ENCODE results near the gene TMCC1.
A peak's percentile ranks its signal among the peaks of the same experiment; 100 is the strongest.
"Not testable (repeated sequence)": the region's sequence is repeated elsewhere in the genome, so short reads cannot be mapped to it uniquely, and the experiment has no call there.

Gene TMCC1

DNA sequence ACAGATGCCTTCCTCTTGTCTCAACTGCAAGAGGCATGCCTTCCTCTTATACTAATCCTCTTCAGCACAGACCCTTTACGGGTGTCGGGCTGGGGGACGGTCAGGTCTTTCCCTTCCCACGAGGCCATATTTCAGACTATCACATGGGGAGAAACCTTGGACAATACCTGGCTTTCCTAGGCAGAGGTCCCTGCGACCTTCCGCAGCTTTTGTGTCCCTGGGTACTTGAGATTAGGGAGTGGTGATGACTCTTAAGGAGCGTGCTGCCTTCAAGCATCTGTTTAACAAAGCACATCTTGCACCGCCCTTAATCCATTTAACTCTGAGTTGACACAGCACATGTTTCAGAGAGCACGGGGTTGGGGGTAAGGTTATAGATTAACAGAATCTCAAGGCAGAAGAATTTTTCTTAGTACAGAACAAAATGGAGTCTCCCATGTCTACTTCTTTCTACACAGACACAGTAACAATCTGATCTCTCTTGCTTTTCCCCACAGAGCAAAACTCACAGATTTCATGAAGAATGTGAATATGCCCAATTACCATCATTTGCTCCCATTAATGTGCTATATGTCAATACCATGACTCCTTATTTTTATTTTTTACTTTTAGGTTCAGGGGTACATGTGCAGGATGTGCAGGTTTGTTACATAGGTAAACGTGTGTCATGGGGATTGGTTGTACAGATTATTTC lies 251.8 kb downstream of the TMCC1 start:
- not testable (repeated sequence) for DNase-seq

DNA sequence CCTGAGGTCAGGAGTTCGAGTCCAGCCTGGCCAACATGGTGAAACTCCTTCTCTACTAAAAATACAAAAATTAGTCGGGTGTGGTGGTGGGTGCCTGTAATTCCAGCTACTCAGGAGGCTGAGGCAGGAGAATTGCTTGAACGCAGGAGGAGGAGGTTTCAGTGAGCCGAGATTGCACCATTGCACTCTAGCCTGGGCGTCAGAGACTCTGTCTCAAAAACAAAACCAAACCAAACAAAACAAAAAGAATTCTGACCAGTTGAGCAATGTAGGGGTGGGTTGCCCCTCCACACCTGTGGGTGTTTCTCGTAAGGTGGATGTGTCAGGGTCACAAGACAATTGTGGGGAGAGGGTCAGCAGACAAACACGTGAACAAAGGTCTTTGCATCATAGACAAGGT lies 252.5 kb downstream of the TMCC1 start:
- DNase-seq = not testable (repeated sequence)

DNA sequence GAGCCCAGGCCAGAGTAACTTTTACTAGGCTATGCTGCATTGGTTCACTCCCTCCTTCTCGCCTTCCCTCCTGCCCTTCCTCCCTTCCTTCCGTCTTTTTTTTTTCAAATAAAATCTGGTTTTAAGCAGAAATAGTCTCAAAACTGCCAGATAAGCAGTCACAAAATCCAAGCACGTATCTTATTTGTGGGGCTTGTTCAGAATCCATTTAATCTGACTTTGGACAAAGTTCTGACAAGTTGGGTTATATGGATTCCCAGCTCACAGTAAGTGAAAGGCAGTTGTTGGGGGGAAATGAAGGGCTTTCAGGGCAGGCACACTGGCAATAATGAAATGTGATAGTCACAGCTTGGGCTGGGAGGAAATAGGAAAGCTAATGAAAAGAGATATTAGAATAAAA lies 255.0 kb downstream of the TMCC1 start:
- no peak for DNase-seq

DNA sequence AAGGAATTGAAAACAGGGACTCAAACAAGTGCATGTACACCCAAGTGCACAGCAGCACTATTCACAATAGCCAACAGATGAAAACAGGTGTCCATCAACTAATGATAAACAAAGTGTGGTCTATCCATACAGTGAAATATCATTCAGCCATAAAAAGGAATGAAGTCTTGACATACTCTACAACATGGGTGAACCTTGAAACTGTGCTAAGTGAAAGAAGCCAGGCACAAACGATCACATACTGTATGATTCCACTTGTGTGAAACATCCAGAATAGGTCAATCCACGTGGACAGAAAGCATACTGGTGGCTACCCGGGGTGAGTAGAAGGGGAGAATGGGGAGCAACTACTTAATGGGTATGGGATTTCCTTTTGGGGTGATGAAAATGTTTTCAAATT lies 257.4 kb downstream of the TMCC1 start:
- no peak for DNase-seq

DNA sequence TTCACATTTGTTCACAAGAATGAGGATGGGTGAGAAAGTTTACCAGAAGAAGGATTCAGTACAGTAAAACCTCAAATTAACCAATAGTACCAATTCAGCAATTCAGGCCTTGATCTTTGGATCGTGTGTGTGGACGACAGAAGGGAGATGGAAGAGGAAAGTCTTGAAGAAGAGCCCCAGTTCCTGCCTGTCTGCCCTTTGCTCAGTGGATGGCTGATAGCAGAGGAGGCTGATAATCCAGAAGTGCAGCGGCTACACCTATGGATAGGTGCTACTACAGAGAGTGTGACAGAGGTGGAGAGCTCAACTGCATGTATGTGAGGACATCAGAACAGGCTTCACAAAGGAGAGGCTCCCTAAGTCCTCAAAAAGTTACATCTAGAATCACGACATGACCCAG lies 257.9 kb downstream of the TMCC1 start:
- DNase-seq = no peak

DNA sequence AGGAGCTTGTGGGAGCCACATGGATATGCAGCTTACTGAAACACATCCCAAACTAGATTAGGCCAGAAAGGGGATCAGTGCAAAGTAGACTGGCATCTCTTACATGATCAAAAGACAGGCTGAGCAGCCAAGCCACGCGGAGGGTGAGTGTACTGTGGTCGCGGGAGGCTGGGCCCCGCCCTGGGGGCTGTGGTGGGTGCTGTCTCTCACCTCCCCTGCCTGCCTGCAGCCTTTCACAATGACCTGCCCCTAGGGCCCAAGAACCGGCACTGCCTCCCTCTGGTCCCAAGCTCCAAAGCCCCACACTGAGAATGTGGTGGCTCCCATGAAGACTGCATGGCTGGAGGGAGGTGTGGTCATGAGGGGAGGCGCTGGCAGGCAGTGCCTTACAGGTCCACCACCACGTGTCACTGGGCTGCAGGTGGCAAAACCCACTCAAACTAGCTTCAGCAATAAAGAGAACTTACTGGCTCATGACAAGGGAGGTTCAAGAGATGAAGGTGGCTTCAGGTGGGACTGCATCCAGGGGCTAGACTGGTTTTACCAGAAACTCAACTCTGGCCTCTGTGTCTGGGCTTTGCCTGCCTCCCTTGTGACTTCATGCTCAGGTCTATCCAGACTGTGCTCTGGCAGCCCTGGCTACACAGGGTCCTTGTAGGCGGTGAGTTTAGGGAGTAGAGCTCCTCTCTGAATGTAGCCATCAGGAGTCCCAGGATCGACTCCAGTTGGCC lies 259.6 kb downstream of the TMCC1 start:
- DNase-seq = no peak

DNA sequence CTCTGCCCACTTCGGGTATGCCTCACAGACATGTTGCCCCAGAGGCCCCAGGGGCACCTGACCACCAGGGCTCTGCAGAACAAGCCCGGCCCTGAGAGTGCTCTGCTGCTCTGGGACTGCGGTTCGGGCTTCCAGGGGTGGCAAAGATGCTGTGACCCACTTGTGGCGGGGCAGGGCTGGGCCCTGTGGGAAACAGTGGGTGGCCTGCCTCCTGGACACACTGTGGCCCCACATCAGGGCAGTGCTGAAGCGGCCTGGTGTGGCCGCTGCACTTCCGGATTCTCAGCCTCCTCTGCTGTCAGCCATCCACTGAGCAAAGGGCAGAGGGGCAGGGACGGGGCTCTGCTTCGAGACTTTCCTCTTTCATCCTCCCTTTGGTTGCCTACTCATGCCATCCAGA lies 260.5 kb downstream of the TMCC1 start:
- DNase-seq = no peak

DNA sequence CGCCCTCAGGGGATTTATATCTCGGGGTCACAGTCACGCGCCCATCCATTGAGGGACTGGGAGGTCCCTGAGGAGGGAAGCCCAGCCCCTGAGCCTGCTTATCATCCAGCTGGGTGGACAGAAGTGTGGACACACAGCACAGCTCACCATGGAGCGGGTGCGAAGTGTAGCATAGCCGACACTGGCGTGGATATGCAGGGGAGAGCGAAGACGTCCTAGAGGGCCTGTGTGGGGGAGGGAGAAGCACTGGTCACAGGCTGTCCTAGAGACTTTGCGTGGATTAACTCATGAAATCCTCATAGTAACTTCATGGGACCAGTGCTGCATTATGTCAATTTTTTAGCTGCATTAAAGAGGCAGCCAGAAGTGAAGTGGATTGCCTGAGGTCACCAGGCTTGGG lies 261.0 kb downstream of the TMCC1 start:
- no peak for DNase-seq

DNA sequence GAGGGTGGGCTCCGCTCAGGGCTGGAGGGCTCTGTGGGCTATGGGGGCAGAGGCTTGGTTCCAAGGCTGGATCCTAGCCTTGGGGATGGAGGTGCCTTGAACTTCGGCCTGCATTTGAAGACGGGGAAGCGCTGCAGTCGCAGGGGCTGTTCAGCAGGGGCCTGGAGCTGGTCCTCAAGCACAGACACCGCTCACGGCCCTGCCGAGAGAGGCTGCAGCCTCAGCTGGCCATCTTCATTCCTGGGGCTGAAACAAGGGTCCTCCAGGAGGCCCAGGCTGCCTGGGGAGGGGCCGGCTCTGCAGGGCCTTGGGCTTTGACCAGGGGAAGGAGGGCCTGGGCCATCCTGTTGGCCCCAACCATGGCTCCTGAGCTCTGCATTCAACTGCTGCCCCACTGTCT lies 261.5 kb downstream of the TMCC1 start:
- no peak for DNase-seq

DNA sequence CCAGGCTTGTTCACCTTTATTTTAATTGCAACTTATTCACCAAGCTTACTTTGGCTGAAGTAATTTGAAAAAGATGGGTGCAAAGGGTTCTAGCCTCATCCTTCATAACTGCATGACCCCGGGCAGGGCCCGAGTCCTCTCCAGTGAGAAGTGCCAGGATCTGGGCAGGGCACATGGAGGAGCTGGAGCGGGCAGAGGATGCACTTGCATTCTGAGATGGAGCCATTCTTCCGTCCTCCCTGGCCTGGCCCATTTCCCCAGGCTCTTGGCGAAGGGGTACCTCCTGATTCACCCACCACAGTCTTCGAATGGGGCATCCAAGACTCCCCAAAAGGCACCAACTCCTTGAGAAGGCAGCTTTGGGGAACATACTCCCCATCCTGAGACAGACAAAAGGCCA lies 264.5 kb downstream of the TMCC1 start:
- DNase-seq = no peak

DNA sequence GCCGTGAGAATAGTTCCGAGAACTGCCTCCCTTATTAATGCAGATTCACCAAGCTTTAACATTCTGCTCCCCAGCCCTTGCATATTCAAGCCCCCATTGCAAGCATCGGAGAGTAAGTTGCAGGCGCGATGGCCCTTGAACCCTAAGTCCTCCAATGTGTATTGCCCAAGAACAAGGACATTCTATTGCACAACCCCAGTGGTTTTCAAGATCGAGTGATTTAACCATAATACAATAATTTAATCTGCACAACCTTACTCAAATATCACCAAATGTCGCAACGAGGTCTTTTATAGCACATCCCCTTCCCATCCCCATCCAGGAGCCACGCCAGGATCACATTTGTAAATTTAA lies 265.4 kb downstream of the TMCC1 start:
- no peak for DNase-seq

DNA sequence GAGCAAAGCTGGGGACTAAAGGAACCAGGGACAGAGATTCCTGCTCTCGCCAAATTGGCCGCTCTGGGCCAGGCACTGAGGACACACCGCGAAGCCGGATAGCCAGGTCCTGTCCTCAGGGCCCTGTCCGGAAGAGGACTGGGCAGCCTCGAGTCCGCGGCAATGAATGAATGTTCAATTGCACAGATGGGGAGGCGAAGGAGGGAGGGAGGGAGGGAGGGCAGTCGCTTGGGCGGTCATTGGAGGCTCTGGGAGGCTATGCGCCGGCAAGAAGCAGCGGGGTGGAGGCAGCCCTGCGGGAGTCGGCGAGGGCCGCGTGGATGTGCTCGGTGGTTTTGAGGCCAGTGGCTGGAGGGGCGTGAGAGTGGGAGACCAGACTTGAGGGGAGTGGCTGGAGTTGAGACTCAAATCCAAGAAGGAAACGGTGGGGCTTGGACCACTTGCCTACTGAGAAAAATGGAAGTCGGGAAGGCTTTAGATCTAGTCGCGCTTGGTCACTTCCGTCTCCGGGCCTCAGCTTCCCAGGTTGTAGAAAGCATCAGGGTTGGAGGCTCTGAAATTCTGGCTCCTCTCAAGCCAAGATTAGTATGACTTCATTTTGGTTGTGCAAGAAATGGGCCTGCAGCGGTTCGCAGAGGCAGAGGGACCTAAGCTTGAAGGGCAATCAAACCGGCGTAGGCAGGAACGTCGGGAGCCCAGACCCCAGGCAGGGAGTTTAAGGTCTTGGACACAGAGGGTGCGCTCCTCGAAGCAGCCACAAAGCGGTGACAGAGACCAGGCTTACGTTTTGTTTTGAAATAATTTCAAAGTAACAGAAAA lies 266.0 kb downstream of the TMCC1 start:
- DNase-seq = peak; percentile 64 to 71

DNA sequence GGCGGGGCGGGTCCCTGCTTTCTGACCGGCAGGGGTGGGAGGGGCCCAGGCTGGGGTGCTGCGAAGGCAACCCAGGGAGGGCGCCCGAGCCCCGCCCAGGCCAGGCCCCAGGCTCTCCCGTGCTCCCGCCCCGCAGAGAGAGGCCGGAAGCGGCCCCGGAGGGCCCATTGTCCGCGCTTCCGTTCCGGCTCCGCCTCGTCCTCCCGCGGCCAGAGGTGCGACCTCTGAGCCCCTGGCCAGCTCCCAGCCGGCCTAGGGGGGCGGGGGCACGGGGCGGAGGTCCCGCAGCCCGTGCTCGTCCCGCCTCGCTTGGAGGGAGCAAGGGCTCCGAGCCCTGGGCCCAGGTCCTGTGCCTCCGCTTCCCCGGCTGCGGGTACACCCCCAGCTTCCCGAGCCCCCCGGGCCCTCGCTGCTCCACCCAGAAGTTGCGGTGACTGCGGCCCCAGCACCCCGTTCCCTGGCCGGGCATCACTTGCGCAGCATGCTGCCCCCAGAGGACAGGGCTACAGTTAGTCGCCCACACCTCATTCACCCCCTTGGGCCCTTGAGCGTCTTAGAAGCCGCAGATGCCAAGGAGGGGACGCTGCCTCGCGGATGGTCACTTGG lies 266.7 kb downstream of the TMCC1 start:
- peak; percentile 87 to 90 for DNase-seq

DNA sequence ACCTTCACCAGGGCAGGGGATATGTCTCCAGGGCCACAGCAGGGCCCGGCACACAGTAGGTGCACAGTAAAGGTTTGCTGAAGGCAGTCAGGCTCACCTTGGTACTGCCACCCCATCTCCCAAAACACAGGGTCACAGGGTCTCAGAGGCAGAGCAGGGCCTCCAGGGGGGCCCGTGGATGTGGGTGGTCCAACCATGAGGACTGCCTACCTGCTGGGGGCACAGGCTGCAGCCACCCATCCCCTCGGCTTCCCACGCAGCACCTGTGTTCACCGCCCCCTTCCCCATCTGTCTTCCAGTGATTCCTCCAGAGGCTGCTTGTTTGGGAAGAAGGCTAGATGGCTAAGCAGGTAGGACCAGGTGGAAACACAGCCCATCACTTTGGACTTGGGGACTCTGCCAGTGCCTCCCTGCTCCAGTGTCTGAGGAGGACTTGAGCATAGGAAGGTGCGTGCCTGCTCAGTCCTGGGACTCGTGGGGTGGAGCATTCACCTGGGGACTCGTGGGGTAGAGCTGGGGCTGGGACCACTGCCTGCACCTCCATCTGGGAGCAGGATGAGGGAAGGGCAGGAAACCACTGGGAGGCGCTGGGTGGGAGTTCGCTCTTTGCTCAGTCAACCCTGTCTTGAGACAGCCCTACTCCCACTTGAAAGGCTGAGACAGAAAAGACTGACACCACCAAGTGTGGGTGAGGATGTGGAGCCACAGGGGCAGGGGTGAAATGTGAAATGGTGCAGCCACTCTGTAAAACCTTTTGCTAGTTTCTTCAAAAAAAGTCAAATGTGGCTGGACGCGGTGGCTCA lies 268.2 kb downstream of the TMCC1 start:
- no peak for DNase-seq

DNA sequence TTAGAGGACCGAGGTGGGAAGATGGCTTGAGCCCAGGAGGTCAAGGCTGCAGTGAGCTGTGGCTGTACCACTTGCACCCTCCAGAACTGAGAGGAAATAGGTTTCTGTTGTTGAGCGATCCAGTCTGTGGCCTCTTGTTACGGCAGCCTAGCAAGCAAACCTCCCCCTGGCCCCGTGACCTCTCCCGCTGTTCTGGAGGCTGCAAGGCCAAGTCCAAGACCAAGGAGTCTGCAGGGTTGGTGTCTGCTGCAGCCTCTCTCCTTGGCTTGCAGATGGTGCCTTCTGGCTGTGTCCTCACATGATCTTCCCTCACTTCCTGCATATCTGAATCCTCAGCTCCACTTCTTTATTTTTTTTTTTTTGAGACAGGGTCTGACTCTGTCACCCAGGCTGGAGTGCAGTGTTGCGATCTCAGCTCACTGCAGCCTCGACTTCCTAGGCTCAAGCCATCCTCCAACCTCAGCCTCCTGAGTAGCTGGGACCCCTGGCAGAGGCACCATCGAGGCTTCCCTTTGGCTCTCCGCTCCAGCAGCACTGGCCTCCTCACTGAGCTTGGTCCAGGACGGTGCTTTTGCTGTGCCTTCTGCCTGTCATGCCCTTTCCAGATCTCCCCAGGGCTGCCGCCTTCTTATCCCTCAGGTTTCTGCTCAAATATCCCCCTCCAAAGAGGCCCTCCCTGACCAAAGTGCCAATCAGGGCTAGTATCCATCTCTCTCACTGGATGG lies 269.0 kb downstream of the TMCC1 start:
- no peak for DNase-seq

DNA sequence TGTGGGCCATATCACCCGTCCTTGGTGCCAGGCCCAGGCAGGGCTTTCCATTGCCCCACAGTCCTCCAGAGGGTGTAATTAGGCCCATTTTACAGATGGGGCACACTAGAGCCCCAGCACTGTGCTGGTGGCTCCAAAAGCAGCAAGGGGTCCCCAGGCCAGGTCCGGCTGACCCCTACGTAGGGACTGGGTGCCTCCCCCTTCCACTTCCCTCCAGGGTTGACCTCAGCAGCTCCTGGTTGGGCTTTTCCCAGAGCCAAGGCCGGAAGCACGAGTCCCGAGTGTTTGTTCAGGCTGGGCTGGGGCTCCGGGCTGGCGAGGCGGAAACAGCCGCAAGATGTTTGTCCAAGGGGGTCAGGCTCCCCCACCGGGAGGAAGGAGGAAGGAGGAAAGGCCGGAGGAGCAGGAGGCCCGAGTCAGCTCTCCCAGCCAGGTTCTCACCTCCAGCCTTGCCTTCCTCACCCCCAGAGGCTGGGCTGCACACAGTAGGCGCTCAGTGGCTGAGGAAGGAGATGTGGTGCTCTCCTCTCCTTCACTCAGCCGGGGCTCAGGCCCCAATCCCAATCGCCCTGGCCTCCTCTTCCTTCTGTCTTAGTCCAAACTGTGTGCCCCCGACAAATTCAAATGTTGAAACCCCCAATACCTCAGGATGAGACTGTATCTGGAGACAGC lies 269.9 kb downstream of the TMCC1 start:
- no peak for DNase-seq

DNA sequence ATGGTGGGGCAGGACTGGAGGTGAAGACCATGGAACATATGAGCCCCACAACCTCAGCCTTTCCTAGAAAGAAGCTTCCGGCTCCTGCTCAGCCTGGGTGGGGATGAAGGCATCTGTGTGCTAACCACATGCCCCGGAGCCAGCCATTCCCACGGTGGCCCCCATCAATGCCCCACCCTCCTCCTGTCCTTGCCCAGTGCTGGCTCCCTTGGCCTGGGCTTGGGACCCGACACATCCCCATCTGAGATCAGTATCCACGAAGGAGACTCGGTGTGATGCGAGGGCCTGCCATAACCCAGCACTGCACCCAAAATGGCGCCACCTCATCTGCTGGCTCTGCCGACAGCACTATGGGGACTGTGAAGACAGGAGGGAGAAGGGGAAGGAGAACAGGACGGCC lies 270.6 kb downstream of the TMCC1 start:
- no peak for DNase-seq

DNA sequence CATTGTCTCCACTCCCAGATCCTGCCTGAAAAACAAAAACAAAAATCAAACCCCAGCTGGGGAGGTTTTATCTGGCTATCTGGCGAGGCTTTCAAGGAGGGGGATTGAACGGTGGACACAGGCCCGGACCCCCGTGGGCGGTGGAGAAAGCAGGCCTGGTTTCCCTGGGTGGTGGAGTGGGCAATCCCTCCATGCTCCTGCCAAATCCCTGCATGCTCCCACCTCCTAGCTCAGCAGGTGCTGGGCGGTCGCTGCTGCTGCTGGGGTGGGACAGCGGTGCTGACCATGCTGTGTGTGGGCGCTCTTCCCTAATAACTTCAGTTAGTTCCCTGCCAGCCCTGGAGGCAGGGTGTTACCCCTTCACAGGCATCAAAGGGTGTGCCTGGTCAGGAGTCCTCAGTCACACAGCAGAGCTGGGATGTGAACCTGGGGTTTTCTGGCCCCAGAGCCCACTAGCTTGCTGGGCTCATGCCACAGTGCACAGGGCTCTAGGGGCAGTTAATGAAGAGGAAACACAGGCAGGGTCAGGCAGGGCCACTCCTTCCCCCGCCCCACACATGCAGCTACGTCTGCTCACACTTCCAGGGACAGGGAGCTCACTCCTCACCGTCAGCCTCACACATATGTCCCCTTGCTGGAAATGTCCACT lies 271.2 kb downstream of the TMCC1 start:
- DNase-seq = no peak

DNA sequence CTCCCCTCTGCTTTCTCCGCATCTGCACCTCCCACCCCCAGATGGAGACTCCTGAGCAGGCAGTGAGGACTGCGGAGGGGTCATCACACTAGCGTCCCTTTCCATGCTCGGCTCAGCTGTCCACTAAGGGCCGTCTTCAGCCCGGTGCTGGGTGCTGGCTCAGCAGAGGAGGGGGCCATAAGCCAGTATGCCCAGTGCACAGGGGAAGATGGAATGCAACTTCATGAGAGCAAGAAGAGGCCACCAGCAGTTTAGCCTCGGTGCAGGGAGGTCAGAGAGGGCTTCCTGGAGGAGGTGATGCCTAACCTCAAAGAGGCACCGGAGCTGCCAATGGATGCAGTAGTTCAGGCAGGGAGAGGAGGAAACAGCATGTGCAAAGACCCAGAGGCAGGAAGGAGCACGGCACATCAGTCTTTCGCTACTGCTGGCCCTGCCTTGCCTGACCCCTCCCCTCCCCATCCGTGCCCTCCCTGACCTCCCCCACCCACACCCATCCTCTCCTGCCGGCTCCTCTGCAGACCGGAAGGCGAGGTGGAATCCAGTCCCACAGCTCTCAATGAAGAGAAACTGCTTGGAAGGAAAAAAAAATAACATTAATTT lies 271.8 kb downstream of the TMCC1 start:
- DNase-seq = no peak

DNA sequence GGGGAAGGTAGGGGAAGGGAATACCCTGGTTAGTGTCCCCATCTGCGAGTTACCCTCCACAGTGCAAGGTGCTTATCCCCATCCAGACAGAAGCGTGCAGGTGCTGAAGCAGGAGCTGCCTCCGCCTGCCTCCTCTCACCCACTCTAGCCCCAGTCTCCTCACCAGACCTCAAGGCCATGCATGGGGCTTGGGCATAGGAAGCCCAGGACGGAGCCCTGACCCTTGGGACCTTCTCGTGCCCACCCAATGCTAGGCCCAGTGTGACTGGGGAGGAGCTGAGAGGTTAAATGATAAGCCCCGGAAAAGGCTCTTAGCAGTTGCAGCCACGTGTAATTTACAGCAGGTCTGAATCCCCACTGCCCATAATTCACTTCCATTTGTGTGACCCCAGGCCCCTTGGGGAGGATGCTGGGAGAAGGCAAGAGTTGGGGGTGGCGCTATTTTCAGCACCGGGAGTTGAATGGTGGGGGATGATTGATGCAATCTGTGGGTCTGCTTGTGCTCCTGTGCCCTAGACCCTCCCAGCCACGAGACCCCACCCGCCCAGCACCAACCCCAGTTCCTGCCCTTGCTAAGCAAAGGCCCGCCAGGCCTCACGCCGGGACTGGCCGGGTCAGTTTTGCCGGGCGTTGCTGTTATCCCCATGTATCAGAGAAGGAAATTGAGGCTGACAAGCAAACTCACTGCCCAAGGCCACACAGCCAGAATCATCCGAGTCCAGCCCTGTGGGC lies 272.5 kb downstream of the TMCC1 start:
- DNase-seq = no peak
